Activated naive CD8-positive, alpha-beta T cell treated with anti-CD3 and anti-CD28 coated beads, Interleukin-2, amount 50 U/mL, for 24 hours (primary cell): Measurements from ENCODE around the gene FA2H.
A peak's percentile ranks its signal among the peaks of the same experiment; 100 is the strongest.

Source experiments
- ATAC-seq: fragments of 150-1000 bp; cut with Tn5 transposase; one replicate; pipeline ENCODE4 v1.10.0; 2021
- DNase-seq: peaks from one replicate; pipeline ENCODE4 v3.0.0; 2021
- H3K27ac Mint-ChIP-seq: one replicate; pipeline ENCODE4 v1.8.0; 2021; ENCODE audit warnings: mild to moderate bottlenecking, mixed read lengths
- H3K27me3 Mint-ChIP-seq: one replicate; pipeline ENCODE4 v1.8.0; 2021; ENCODE audit warnings: mixed read lengths
- H3K36me3 Mint-ChIP-seq: one replicate; pipeline ENCODE4 v1.8.0; 2021; ENCODE audit warnings: low read depth, mixed read lengths
- H3K4me1 Mint-ChIP-seq: one replicate; pipeline ENCODE4 v1.8.0; 2021; ENCODE audit warnings: mixed read lengths
- H3K4me3 Mint-ChIP-seq: one replicate; pipeline ENCODE4 v1.8.0; 2021; ENCODE audit warnings: mild to moderate bottlenecking, moderate library complexity, mixed read lengths
- H3K9me3 Mint-ChIP-seq: one replicate; pipeline ENCODE4 v1.8.0; 2021; ENCODE audit warnings: mixed read lengths

Gene FA2H

GRCh38 chr16:74743045-74743667 is 31.5 kb downstream of the FA2H start:
- H3K4me3 Mint-ChIP-seq: no peak overlapping the region
- ATAC-seq (no peak), DNase-seq (no peak)
- H3K36me3 Mint-ChIP-seq: no peaks in the 10 kb centered on the region
- H3K27me3 Mint-ChIP-seq: no peaks in the 10 kb centered on the region
- H3K4me1 Mint-ChIP-seq: no peaks in the 10 kb centered on the region
- H3K9me3 Mint-ChIP-seq: no peaks in the 10 kb centered on the region
- H3K27ac Mint-ChIP-seq: no peak overlapping the region

DNA sequence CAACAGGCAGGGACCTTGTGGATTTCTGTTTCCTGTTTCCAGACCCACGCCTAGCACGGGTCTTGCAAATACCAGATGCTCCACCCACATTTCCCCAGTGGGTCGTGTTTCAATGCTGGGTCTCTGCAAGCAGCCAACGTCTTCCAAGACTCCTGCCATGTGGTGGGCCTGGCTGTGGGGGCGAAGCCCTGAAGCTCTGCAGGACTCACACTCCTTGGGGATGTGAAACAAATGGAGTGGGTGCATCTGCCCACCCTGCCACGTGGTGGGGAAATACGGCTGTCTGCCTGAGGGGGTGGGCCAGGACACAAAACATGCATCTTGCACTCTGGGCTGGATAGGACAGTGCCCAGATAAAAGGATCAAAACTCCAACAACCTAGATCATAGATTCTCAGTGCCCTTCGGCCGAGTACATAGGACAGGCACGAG is 32.6 kb downstream of the FA2H start:
- H3K27me3 Mint-ChIP-seq: no peaks in the 10 kb centered on the region
- H3K4me3 Mint-ChIP-seq: no peak overlapping the region
- DNase-seq (no peak), ATAC-seq (no peak)
- no peak overlapping the region for H3K27ac Mint-ChIP-seq
- H3K4me1 Mint-ChIP-seq: no peaks in the 10 kb centered on the region
- no peaks in the 10 kb centered on the region for H3K36me3 Mint-ChIP-seq
- H3K9me3 Mint-ChIP-seq: no peaks in the 10 kb centered on the region

- Mint-ChIP-seq H3K9me3 (no peaks in the 10 kb centered on the region), H3K4me3 (no peak overlapping the region), H3K27me3 (no peaks in the 10 kb centered on the region), H3K36me3 (no peaks in the 10 kb centered on the region), H3K4me1 (no peaks in the 10 kb centered on the region), H3K27ac (no peak overlapping the region)
- DNase-seq: no peak
- ATAC-seq: peak; percentile 29
These were observed 33.8 kb downstream of the FA2H start for GRCh38 chr16:74740795-74741304.

- DNase-seq: no peak
- Mint-ChIP-seq H3K36me3 (no peaks in the 10 kb centered on the region), H3K27ac (no peak overlapping the region), H3K9me3 (no peaks in the 10 kb centered on the region), H3K4me1 (no peaks in the 10 kb centered on the region), H3K27me3 (no peaks in the 10 kb centered on the region), H3K4me3 (no peak overlapping the region)
- no peak for ATAC-seq
These were observed 35.3 kb downstream of the FA2H start for GRCh38 chr16:74739275-74739674.

DNA sequence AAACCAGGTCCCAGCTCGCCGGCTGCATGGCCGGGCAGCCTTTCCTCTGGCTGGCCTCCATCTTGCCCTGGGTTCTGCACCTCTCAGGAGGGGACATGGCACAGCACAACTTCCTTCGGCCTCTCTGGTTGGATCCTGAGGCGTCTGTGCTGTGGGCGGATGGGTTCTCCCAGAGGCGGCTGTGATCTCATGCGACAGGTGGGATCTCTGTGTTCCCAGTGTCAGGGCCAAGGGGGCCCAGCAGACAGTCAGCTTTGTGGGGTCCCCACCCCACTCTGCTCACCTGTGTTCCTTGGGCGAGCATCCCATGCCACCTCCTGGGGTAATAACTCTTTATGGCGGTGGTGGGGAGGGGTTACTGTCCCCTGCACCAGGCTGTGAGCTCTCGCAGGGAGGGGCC is 35.8 kb downstream of the FA2H start:
- ATAC-seq (no peak), DNase-seq (no peak)
- no peaks in the 10 kb centered on the region for H3K27me3 Mint-ChIP-seq
- no peaks in the 10 kb centered on the region for H3K36me3 Mint-ChIP-seq
- H3K27ac Mint-ChIP-seq: no peak overlapping the region
- H3K9me3 Mint-ChIP-seq: no peaks in the 10 kb centered on the region
- no peaks in the 10 kb centered on the region for H3K4me1 Mint-ChIP-seq
- no peak overlapping the region for H3K4me3 Mint-ChIP-seq

DNA sequence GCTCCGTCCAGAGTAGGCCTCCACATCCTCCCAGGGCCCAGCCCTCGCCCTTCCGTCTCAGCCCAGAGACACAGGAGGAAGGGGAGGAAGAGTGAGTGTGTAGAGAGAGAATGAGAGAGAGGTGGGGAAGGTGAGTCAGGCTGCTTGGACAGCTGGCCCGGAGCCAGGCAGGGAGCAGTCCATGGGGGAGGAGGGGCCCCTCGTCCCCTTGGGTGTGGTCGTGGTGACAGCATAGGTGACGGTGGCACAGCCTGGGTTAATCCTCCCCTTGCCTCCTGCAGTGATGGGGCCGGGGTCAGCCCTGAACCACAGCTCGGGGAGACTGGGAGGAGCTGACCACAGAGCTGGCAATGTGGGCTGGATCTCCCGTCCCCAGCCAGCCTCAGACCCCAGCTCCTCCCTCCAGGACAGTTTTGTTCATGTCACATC is 36.5 kb downstream of the FA2H start:
- Mint-ChIP-seq H3K36me3 (no peaks in the 10 kb centered on the region), H3K27ac (no peak overlapping the region), H3K4me1 (no peaks in the 10 kb centered on the region), H3K9me3 (no peaks in the 10 kb centered on the region), H3K4me3 (no peak overlapping the region), H3K27me3 (no peaks in the 10 kb centered on the region)
- no peak for DNase-seq
- no peak for ATAC-seq

- Mint-ChIP-seq H3K4me3 (no peak overlapping the region), H3K27ac (no peak overlapping the region), H3K36me3 (no peaks in the 10 kb centered on the region), H3K27me3 (no peaks in the 10 kb centered on the region), H3K4me1 (no peaks in the 10 kb centered on the region), H3K9me3 (no peaks in the 10 kb centered on the region)
- DNase-seq (no peak), ATAC-seq (no peak)
These were observed 37.1 kb downstream of the FA2H start for GRCh38 chr16:74737521-74737920.

GRCh38 chr16:74736531-74737157 is 38.0 kb downstream of the FA2H start:
- H3K4me1 Mint-ChIP-seq: no peaks in the 10 kb centered on the region
- H3K9me3 Mint-ChIP-seq: no peaks in the 10 kb centered on the region
- no peaks in the 10 kb centered on the region for H3K27me3 Mint-ChIP-seq
- ATAC-seq (no peak), DNase-seq (no peak)
- H3K36me3 Mint-ChIP-seq: no peaks in the 10 kb centered on the region
- no peak overlapping the region for H3K27ac Mint-ChIP-seq
- H3K4me3 Mint-ChIP-seq: no peak overlapping the region

- Mint-ChIP-seq H3K9me3 (no peaks in the 10 kb centered on the region), H3K27me3 (no peaks in the 10 kb centered on the region), H3K4me3 (no peak overlapping the region), H3K36me3 (no peaks in the 10 kb centered on the region), H3K27ac (no peak overlapping the region), H3K4me1 (no peaks in the 10 kb centered on the region)
- no peak for DNase-seq
- no peak for ATAC-seq
These were observed 39.1 kb downstream of the FA2H start for GRCh38 chr16:74735554-74735953.

GRCh38 chr16:74735162-74735452 is 39.5 kb downstream of the FA2H start:
- Mint-ChIP-seq H3K4me3 (no peak overlapping the region), H3K27ac (no peak overlapping the region), H3K36me3 (no peaks in the 10 kb centered on the region), H3K27me3 (no peaks in the 10 kb centered on the region), H3K9me3 (no peaks in the 10 kb centered on the region), H3K4me1 (peaks cover 2% of the 10 kb centered on the region)
- DNase-seq (no peak), ATAC-seq (no peak)

DNA sequence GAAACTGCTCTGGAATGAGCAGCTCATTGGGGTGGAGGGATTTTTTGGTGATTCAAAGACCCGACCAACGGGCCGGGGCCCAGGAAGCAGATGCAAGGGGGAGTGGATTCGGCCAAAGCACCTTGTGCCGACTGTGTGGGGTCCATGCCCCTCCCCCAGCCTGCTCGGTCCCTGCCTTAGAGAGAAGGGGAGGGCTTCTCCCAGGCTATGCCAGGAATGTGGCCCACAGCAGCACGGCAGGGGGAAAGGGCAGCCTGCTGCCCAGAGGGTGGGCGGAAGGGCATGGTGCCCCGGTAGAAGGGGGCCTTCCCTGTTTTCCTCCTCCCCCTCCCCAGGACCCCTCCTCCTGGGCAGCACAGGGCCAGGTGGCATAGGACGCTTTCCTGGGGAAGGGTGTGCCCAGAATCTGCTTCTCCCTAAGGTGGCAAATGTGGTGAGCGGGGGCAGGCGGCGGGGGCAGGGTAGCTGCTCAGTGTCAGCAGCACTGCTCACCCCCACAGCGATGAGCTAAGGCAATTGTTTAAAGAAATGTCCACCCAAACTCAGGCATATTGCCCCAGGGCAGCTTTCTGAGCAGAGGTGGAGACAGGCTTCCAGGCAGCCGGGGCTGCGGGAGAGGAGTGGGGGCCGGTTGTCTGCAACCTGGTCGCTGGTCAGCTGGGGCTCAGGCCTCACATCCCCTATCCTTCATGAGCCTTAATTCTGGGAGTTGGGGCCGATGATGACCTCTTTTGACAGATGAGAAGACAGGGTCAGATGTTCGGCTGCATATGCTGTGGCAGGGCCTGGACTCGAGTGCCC is 40.1 kb downstream of the FA2H start:
- H3K4me3 Mint-ChIP-seq: no peak overlapping the region
- no peaks in the 10 kb centered on the region for H3K36me3 Mint-ChIP-seq
- no peak for ATAC-seq
- no peaks in the 10 kb centered on the region for H3K9me3 Mint-ChIP-seq
- DNase-seq: no peak
- H3K4me1 Mint-ChIP-seq: peaks cover 4% of the 10 kb centered on the region
- no peaks in the 10 kb centered on the region for H3K27me3 Mint-ChIP-seq
- no peak overlapping the region for H3K27ac Mint-ChIP-seq

- H3K27ac Mint-ChIP-seq: no peak overlapping the region
- H3K27me3 Mint-ChIP-seq: no peaks in the 10 kb centered on the region
- no peak for DNase-seq
- peaks cover 8% of the 10 kb centered on the region for H3K4me1 Mint-ChIP-seq
- no peak overlapping the region for H3K4me3 Mint-ChIP-seq
- no peak for ATAC-seq
- H3K9me3 Mint-ChIP-seq: no peaks in the 10 kb centered on the region
- H3K36me3 Mint-ChIP-seq: no peaks in the 10 kb centered on the region
These were observed 41.8 kb downstream of the FA2H start for GRCh38 chr16:74732707-74733350.

DNA sequence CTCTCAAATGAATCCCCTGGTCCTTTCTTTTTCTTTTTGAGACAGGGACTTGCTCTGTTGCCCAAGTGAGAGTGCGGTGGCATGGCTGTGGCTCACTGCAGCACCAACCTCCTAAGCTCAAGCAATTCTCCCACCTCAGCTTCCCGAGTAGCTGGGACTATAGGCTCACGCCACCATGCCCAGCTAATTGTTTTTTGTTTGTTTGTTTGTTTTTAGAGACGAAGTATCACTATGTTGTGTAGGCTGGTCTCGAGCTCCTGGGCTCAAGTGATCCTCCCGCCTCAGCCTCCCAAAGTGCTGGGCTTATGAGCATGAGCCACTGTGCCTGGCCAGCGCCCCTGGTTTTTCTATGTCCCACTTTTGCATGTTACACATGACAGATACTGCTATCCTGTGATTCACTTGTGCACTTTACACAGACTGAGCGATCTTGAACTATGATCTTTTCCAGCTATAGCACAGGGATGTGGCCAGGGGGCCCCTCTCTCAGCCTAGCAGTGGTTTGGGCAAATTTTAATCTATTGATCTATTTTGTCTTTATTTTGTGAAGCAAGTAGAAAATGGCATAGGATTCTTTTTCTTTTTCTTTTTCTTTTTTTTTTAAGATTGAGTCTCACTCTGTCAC is 42.7 kb downstream of the FA2H start:
- no peaks in the 10 kb centered on the region for H3K36me3 Mint-ChIP-seq
- no peak overlapping the region for H3K27ac Mint-ChIP-seq
- DNase-seq (no peak), ATAC-seq (no peak)
- peaks cover 5% of the 10 kb centered on the region for H3K9me3 Mint-ChIP-seq
- H3K4me1 Mint-ChIP-seq: peaks cover 8% of the 10 kb centered on the region
- H3K4me3 Mint-ChIP-seq: no peak overlapping the region
- no peaks in the 10 kb centered on the region for H3K27me3 Mint-ChIP-seq

- H3K4me3 Mint-ChIP-seq: no peak overlapping the region
- H3K27ac Mint-ChIP-seq: no peak overlapping the region
- H3K27me3 Mint-ChIP-seq: no peaks in the 10 kb centered on the region
- ATAC-seq (no peak), DNase-seq (no peak)
- peaks cover 8% of the 10 kb centered on the region for H3K4me1 Mint-ChIP-seq
- peaks cover 11% of the 10 kb centered on the region for H3K9me3 Mint-ChIP-seq
- no peaks in the 10 kb centered on the region for H3K36me3 Mint-ChIP-seq
These were observed 44.6 kb downstream of the FA2H start for GRCh38 chr16:74729783-74730683.
